Liver (tissue), 9 donors: ENCODE data around the gene MAP3K20. TPM values are rescaled to one million over a fixed set of nuclear protein-coding genes. Genes with fewer than 3 reads are reported as not detected.

Experiments
- DNase-seq: peaks from one replicate; pipeline ENCODE4 v3.0.0-alpha.2; 2017; ENCODE audit warnings: low spot score
- H3K27ac ChIP-seq, 2 donors: one replicate each; pipeline ENCODE4 v1.7.0; 2013; ENCODE audit warnings: inconsistent platforms in 2 of 2, low read length in 2 of 2, control low read depth in 1 of 2, low read depth in 1 of 2, mild to moderate bottlenecking in 1 of 2
- H3K27me3 ChIP-seq, 4 donors: one replicate each; pipeline versions ENCODE4 v1.6.1 to v1.7.0; 2013; ENCODE audit warnings: low read length in 3 of 4, inconsistent platforms in 1 of 4, mild to moderate bottlenecking in 1 of 4, moderate library complexity in 1 of 4; ENCODE audit not compliant: control insufficient read depth in 4 of 4, insufficient read depth in 4 of 4
- H3K36me3 ChIP-seq, 4 donors: one replicate each; pipeline versions ENCODE4 v1.6.1 to v1.7.0; 2013; ENCODE audit warnings: low read length in 3 of 4, mild to moderate bottlenecking in 3 of 4, low read depth in 1 of 4, moderate library complexity in 1 of 4; ENCODE audit not compliant: control insufficient read depth in 4 of 4, insufficient read depth in 3 of 4
- H3K4me1 ChIP-seq, 4 donors: one replicate each; pipeline versions ENCODE4 v1.6.1 to v1.7.0; 2013; ENCODE audit warnings: low read length in 3 of 4, mild to moderate bottlenecking in 3 of 4, moderate library complexity in 1 of 4; ENCODE audit not compliant: control insufficient read depth in 4 of 4, insufficient read depth in 4 of 4
- H3K4me3 ChIP-seq, 3 donors: one replicate each; pipeline versions ENCODE4 v1.6.1 to v1.7.0; 2013; ENCODE audit warnings: low read length in 3 of 3, control low read depth in 1 of 3, low read depth in 1 of 3, mild to moderate bottlenecking in 1 of 3
- H3K9ac ChIP-seq, 2 donors: one replicate each; pipeline ENCODE4 v1.7.0; 2013; ENCODE audit warnings: low read length in 2 of 2, mild to moderate bottlenecking in 2 of 2, moderate library complexity in 2 of 2, control low read depth in 1 of 2, low read depth in 1 of 2
- H3K9me3 ChIP-seq, 4 donors: one replicate each; pipeline versions ENCODE4 v1.6.1 to v1.7.0; 2013; ENCODE audit warnings: low read length in 3 of 4; ENCODE audit not compliant: control insufficient read depth in 4 of 4
- CTCF ChIP-seq: fragments of 150-350 bp; IDR thresholded peaks from 2 replicates; pipeline ENCODE4 v1.5.1; 2017; ENCODE audit warnings: improper control_type of control experiment, low read depth, low read length; ENCODE audit not compliant: missing input control
- FOXA2 ChIP-seq: IDR thresholded peaks from 2 replicates; pipeline ENCODE4 v1.6.1; 2016; ENCODE audit warnings: antibody characterized with exemption
- GABPA ChIP-seq, 2 donors: IDR thresholded peaks in 1 of 2; conservative IDR thresholded peaks in 1 of 2; 2 replicates each; pipeline ENCODE4 v1.6.1; 2016; ENCODE audit warnings: antibody characterized with exemption in 2 of 2, mild to moderate bottlenecking in 1 of 2, moderate library complexity in 1 of 2
- HNF4A ChIP-seq, 2 donors: conservative IDR thresholded peaks; 2 replicates each; pipeline ENCODE4 v1.6.1; 2016; ENCODE audit warnings: antibody characterized with exemption in 2 of 2, mild to moderate bottlenecking in 2 of 2
- HNF4G ChIP-seq: IDR thresholded peaks from 2 replicates; pipeline ENCODE4 v1.6.1; 2016; ENCODE audit warnings: antibody characterized with exemption
- JUND ChIP-seq, 2 donors: IDR thresholded peaks; 2 replicates each; pipeline ENCODE4 v1.6.1; 2016; ENCODE audit warnings: antibody characterized with exemption in 2 of 2
- NR2F2 ChIP-seq: IDR thresholded peaks from 2 replicates; pipeline ENCODE4 v1.6.1; 2016; ENCODE audit warnings: antibody characterized with exemption
- RAD21 ChIP-seq, 2 donors: IDR thresholded peaks; 2 replicates each; pipeline ENCODE4 v1.6.1; 2016; ENCODE audit warnings: antibody characterized with exemption in 2 of 2, mild to moderate bottlenecking in 2 of 2
- RXRA ChIP-seq, 2 donors: IDR thresholded peaks; 2 replicates each; pipeline ENCODE4 v1.6.1; 2017 to 2018; ENCODE audit warnings: antibody characterized with exemption in 2 of 2, mild to moderate bottlenecking in 1 of 2
- SP1 ChIP-seq: IDR thresholded peaks from 2 replicates; pipeline ENCODE4 v1.6.1; 2018; ENCODE audit warnings: antibody characterized with exemption, mild to moderate bottlenecking
- YY1 ChIP-seq: IDR thresholded peaks from 2 replicates; pipeline ENCODE4 v1.6.1; 2016; ENCODE audit warnings: antibody characterized with exemption, mild to moderate bottlenecking
- WGBS: extraction: QIAGEN DNeasy Blood & Tissue Kit; methylation state at CpG from one replicate; pipeline ENCODE4 v1.1.7; 2013; 5-methylcytosine and 5-hydroxymethylcytosine counted together
- polyA plus RNA-seq, 2 donors: library from polyadenylated mRNA; stranded (reverse) in 1 of 2; unstranded in 1 of 2; fragments of 200-250 nt in 1 of 2; fragments of >200 nt in 1 of 2; fragmentation: Nextera tagmentation in 1 of 2; extraction: Ambion mirVana in 1 of 2; gene quantifications; one replicate each; pipeline versions ENCODE4 v1.2.1 to v1.2.3, GENCODE V29; 2013 to 2015
- total RNA-seq, 2 donors: library from RNA; depleted of rRNA; stranded (reverse); fragments of >200 nt; gene quantifications; one replicate each; pipeline ENCODE4 v1.2.3, GENCODE V29; 2014
- TF ChIP-seq, protein P1 (sequence below): IDR thresholded peaks from 2 replicates; pipeline ENCODE4 v1.6.1; 2016; ENCODE audit warnings: antibody characterized with exemption, mild to moderate bottlenecking
- TF ChIP-seq, protein P2 (sequence below): IDR thresholded peaks from 2 replicates; pipeline ENCODE4 v1.6.1; 2016; ENCODE audit warnings: antibody characterized with exemption
- TF ChIP-seq, protein P3 (sequence below): IDR thresholded peaks from 2 replicates; pipeline ENCODE4 v1.6.1; 2016; ENCODE audit warnings: antibody characterized with exemption
- donor health status: healthy.
- donor health status: healthy.
- donor health status: healthy.
- donor health status: healthy.
- donor health status: healthy.

MAP3K20 gene
- total and polyA plus RNA-seq, 4 donors, result 9.1 to 22.6 (median 14.9) TPM

DNA sequence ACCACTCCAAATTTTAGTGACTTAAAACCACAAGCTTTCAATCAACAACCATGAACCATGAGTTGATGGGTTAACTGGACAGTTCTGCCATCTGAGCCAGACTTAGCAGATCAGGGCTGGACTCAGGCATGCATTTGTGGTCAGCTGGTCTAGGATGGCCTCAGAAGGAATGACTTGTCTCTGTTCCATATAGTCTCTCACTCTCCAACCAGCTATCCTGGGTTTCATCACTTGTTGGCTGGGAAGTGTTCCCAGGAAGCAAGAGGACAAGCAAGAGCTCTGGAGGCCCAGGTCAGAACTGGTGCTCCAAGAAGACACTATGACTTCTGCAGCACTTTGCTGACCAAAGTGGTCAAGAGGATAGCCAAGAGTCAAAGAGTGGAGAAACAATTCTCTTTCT lies 17.5 kb upstream of the MAP3K20 start:
- H3K27ac ChIP-seq, result no peak overlapping the region
- DNase-seq, result no peak

DNA sequence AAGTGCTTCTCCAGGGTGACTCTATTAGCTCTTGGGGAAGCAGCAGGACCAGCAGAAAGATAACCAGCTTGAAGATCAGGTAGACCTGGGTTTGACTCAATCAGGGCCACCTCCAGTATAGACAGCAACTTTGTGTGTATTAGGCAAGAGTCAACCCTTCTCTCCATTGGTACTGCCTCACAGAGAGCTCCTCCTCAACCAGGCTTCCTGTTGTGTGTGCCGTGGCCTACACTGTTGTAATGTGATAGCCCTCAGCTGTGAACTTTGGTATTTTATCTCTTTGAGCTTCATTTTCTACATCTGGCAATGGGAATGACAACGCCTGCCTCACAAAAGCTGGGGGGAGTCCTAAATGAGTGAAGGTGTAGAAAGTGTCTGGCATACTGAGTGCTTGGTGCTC lies 17.0 kb upstream of the MAP3K20 start:
- Histone ChIP-seq H3K9me3 (no peaks in the 10 kb centered on the region), H3K36me3 (no peaks in the 10 kb centered on the region), H3K4me3 (no peak overlapping the region), H3K27ac (peak overlapping the region; percentile 55 to 69), H3K27me3 (no peaks in the 10 kb centered on the region), H3K9ac (no peak overlapping the region), H3K4me1 (peaks cover 3 to 14% (median 9%) of the 10 kb centered on the region in 4 donors)
- no peak for DNase-seq
- WGBS, result 41% methylated on average over 2 of the region's 2 CpGs
- no peak for TF ChIP-seq GABPA (IDR thresholded peaks at IDR 0.05 in 1 of 2, conservative IDR thresholded peaks at IDR 0.05 in 1 of 2)
- TF ChIP-seq FOXA2, result no peak
- TF ChIP-seq HNF4A (conservative IDR thresholded peaks at IDR 0.05), result peak; percentile 40 to 58
- peak in 1 of 2 donors; percentile 40 for TF ChIP-seq RXRA (IDR thresholded peaks at IDR 0.05)
- no peak for TF ChIP-seq NR2F2
- peak in 1 of 2 donors; percentile 10 for TF ChIP-seq RAD21 (IDR thresholded peaks at IDR 0.05)
- TF ChIP-seq CTCF, result no peak
- no peak for TF ChIP-seq HNF4G
- TF ChIP-seq, protein P1, sequence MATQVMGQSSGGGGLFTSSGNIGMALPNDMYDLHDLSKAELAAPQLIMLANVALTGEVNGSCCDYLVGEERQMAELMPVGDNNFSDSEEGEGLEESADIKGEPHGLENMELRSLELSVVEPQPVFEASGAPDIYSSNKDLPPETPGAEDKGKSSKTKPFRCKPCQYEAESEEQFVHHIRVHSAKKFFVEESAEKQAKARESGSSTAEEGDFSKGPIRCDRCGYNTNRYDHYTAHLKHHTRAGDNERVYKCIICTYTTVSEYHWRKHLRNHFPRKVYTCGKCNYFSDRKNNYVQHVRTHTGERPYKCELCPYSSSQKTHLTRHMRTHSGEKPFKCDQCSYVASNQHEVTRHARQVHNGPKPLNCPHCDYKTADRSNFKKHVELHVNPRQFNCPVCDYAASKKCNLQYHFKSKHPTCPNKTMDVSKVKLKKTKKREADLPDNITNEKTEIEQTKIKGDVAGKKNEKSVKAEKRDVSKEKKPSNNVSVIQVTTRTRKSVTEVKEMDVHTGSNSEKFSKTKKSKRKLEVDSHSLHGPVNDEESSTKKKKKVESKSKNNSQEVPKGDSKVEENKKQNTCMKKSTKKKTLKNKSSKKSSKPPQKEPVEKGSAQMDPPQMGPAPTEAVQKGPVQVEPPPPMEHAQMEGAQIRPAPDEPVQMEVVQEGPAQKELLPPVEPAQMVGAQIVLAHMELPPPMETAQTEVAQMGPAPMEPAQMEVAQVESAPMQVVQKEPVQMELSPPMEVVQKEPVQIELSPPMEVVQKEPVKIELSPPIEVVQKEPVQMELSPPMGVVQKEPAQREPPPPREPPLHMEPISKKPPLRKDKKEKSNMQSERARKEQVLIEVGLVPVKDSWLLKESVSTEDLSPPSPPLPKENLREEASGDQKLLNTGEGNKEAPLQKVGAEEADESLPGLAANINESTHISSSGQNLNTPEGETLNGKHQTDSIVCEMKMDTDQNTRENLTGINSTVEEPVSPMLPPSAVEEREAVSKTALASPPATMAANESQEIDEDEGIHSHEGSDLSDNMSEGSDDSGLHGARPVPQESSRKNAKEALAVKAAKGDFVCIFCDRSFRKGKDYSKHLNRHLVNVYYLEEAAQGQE, result peak; percentile 40
- TF ChIP-seq, protein P2, sequence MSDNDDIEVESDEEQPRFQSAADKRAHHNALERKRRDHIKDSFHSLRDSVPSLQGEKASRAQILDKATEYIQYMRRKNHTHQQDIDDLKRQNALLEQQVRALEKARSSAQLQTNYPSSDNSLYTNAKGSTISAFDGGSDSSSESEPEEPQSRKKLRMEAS, result no peak
- TF ChIP-seq YY1, result peak; percentile 59
- TF ChIP-seq SP1, result peak; percentile 45

More for the DNA sequence above, 17.5 kb upstream of the MAP3K20 start:
- TF ChIP-seq CTCF (no peak), SP1 (no peak), JUND (IDR thresholded peaks at IDR 0.05) (no peak), NR2F2 (no peak), HNF4G (no peak), YY1 (no peak)
- TF ChIP-seq, protein P1, result no peak
- TF ChIP-seq, protein P3, sequence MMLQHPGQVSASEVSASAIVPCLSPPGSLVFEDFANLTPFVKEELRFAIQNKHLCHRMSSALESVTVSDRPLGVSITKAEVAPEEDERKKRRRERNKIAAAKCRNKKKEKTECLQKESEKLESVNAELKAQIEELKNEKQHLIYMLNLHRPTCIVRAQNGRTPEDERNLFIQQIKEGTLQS, result no peak
- TF ChIP-seq, protein P2, result no peak
- H3K9me3 ChIP-seq, result no peaks in the 10 kb centered on the region
- no peaks in the 10 kb centered on the region for H3K36me3 ChIP-seq
- no peak overlapping the region for H3K4me3 ChIP-seq
- H3K4me1 ChIP-seq, result peaks cover 3 to 14% (median 9%) of the 10 kb centered on the region in 4 donors
- no peak overlapping the region for H3K9ac ChIP-seq
- no peaks in the 10 kb centered on the region for H3K27me3 ChIP-seq
